ENCODE measurements around the gene SLC22A4. TPM values are rescaled to one million over a fixed set of nuclear protein-coding genes. Genes with fewer than 3 reads are reported as not detected.

The SLC22A4 gene
- total and polyA plus RNA-seq, 2 of the 8 experiments (the other 6 are each of a cell fraction or from before 2014, with no cell fraction given) = 0.45 to 0.60 TPM

DNA sequence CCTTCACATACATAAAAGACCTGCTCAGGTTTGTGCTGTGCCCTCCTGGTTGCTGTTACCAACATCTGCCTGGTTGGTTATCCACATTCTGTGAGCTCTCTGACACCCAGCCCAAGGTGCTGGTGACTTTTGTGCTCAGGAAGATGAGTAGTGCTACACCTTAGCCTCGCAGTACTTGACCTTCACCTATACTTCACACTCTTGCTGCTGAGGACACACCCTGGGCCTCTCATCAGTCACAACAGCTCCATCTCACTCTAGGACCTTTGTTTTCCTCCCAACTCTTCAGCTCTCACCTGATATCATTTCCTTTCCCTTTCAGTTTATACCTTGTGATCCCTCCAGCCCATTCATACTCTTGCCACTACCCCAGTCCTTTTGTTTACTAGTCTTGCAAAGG lies 64.6 kb downstream of the SLC22A4 start (continued):
- TF ChIP-seq EGR1 (IDR thresholded peaks at IDR 0.05; ENCODE audit: borderline replicate concordance, low read depth, low read length) (no peak), RBBP5 (IDR thresholded peaks at IDR 0.05; ENCODE audit: borderline replicate concordance, low read depth, low read length) (no peak), JUND (IDR thresholded peaks at IDR 0.05; ENCODE audit: low read length) (no peak), POLR2AphosphoS5 (IDR thresholded peaks at IDR 0.05; ENCODE audit: low read depth, low read length) (no peak)

Measured in H1 (cell line).